Left kidney (tissue), 2 donors: ENCODE data around the gene FILIP1L. TPM values are rescaled to one million over a fixed set of nuclear protein-coding genes. Genes with fewer than 3 reads are reported as not detected.
A peak's percentile ranks its signal among the peaks of the same experiment; 100 is the strongest.
"Not testable (repeated sequence)": the region's sequence is repeated elsewhere in the genome, so short reads cannot be mapped to it uniquely, and the experiment has no call there.

ENCODE experiments used
- DNase-seq: peaks from one replicate; pipeline ENCODE4 v3.0.0-alpha.2; 2013
- polyA plus RNA-seq: library from polyadenylated mRNA; unstranded; fragments of 120-200 nt; gene quantifications from one replicate; pipeline ENCODE4 v1.2.1, GENCODE V29; 2013; ENCODE audit not compliant: insufficient read length

Gene FILIP1L
- polyA plus RNA-seq, 1 donor = 16.3 TPM

DNA sequence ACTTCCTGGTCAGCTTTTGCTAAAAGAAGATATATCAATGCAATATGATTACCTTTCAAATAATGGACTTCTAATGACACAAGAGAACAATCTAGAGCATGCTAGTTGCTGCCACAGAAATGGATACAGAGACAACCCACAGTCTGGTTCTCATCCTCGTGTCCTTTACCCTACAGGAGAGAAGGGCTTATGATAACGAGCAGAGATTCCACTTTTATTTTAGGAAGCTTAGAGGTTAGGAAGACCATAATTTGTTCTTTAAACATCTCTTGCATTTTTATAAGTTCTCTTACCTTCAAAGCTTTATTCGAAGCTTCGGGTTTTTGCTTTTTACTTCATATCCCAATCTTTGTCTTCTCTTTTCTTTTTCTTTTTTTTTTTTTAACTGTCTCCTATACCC lies 39.1 kb downstream of the FILIP1L start:
- no peak for DNase-seq

GRCh38 chr3:100073714-100074307 lies 40.5 kb downstream of the FILIP1L start:
- DNase-seq = no peak

DNA sequence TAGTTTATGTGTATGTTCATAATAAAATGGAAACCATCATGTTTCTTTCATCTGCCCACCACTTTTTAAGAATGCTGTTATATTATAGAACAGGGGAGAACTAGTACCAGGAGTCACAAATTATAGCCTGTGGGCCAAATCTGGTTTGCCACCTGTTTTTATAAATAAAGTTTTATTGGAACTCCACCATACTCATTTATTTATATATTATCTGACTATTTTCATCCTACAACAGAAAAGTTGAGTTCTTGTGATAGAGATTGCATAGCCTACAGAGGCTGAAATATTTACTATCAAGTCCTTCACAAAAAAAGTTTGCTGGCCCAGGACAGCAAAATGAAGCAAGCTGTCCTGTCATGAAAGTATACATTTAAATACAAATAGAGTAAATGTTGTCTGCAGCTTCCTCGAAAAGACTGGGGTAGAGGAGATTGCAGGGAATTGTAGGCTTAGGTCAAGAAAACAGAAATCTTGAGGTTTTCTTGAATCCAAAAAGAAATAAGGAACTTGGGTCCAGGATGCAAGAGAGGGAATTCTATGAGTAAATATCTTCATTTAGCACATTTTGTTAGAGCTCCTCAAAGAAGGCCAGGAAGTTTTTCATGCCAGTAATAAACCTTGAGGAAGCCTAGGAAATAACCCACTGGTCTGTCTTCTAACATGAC lies 41.1 kb downstream of the FILIP1L start:
- no peak for DNase-seq

GRCh38 chr3:100072326-100073048 lies 41.8 kb downstream of the FILIP1L start:
- DNase-seq = no peak

DNA sequence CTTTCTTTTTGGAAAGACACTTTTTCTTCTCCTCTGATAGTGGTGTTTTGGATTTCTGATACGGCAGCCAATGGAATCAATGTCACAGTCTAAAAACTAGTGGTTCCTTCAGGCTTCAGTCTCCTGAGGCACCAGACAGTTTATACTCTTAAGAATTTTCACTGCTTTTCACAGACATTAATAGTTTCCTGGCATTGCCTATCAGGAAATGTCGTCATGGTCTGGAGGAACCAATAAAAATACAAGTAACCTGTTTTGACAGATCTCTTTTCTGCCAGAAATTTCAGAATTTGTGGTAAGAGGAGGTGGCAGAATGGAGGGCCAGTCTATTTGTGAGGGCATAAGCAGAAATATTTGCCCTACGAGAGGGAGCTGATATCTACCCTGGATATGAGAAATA lies 44.8 kb downstream of the FILIP1L start:
- no peak for DNase-seq

- DNase-seq = peak; percentile 77
Observed at GRCh38 chr3:100068826-100069225, 45.5 kb downstream of the FILIP1L start.

DNA sequence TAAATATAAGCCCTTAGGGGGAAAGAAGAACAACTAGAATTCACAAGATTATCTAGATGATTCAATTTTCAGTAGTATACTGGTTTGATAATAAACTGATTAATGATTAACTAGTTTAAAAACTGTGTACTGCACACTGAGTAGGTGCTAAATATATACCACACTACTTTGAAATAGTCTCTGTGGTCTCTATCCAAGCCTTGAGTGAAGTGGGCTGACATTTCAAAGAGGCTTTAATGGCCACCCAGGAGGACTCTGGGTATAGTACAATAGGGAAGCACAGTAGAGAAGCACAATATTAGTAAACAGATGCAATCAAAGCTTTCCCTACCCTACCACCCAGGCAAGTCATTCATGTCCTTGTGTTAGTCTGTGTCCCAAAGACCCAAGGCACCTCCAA lies 46.7 kb downstream of the FILIP1L start:
- DNase-seq = no peak

GRCh38 chr3:100063929-100064461 lies 50.3 kb downstream of the FILIP1L start:
- no peak for DNase-seq

- DNase-seq = no peak
Observed at GRCh38 chr3:100062665-100063064, 51.6 kb downstream of the FILIP1L start.

- no peak for DNase-seq
Observed at GRCh38 chr3:100060685-100061484, 53.4 kb downstream of the FILIP1L start.

DNA sequence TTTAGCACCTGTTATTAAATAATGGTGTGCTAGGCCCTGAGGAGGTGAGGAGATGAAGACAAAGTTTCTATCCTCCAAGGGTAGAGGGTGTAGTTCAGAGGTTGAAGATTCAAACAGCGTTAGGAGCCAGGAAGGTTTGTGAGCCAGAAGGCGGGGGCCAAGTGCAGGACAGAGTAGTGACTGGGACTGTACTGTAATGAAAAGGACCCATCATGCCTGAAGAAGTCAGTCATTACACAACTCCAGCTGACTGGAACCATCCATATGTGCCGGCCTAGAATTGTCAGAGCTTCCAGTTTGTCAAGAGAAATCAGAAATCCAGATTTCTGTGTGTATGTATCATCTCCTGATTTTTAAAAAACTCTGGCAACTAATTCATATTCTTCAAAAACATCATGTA lies 54.8 kb downstream of the FILIP1L start:
- no peak for DNase-seq

DNA sequence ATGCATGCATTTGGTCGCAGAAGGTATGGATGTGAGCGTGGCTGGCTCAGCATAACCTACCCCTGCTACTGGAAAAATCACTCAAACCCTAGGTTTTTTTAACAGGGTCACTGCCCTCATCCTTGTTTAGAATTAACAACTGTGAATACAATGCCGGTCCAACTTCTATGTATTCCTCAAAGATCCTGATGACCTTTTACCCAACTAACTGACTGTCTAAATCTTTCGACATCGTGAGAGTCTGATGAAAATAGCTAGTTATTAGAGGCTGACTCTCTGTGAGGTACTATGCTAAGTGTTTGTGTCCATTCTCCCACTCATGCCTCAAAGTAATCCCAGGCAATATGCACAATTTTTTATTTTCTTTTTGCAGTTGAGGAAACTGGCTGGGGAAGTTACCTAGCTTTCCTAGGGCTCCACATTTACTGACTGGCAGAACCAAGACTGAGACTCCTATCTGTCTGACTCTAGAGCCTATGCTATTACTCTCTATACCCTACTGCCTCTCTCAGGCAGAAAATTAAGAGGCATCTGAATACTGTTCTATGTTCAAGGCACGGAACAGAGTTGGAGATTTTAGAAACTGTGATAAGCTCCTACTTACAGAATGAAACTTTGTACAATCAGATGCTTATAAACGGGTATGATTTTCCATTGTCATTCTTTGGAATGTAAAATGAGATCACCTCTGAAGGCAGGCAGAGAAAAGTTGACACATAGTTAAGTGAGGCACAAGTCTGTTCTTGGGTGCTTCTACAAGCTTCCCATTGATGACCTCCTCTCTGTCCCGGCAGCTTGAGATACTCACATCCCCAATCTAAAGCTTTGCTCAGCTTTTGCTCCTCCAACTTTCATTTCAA lies 56.4 kb downstream of the FILIP1L start:
- DNase-seq = no peak

DNA sequence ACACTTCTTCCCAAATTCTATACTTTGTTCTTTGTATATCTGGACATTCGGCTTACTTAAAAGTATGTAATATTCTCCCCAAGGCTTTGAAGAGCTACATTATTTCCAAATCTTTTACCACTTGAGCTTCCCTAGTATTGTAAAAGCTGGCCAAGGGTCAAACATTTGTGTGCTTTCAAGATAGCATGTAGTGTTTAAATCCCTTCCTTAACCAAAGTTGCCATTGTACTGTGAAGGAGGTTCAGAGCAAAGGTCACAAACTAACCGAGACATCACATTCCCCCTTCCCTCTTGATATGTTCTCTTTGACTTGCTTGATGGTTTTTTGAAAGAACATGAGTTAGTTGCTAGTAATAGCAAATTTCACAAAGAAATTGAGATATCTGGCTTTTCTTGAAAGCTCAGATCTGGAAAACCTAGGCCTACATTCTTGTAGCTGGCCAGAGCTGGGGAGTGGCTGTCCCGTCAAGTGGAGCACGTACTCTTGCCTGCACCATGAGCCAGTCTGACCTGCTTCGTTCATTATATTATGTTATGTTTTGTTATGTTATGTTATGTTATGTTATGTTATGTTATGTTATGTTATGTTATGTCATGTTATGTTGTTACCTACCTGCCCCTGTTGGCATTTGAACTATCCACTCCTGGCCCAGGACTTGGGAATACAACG lies 60.2 kb downstream of the FILIP1L start:
- no peak for DNase-seq

GRCh38 chr3:100051513-100051912 lies 62.8 kb downstream of the FILIP1L start:
- DNase-seq = not testable (repeated sequence)

DNA sequence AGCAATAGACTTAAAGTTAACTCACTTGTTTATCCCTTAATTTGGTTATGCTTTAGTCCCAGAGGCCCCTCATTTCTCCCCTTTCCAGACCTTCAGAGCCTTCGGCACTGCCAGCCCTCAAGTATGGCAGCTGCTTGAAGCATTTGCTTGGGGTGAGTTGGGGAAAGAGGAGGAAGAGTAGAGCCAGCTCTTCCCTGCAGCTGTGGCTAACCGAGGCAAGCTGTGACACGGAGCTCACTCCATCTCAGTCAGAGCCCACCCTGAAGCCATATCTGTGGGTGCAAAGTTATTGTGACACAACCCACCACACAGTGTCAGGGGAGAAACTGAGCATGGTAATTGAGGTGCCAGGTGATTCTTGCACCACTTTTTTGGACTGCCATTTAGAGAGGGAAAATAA lies 66.1 kb downstream of the FILIP1L start:
- DNase-seq = no peak

DNA sequence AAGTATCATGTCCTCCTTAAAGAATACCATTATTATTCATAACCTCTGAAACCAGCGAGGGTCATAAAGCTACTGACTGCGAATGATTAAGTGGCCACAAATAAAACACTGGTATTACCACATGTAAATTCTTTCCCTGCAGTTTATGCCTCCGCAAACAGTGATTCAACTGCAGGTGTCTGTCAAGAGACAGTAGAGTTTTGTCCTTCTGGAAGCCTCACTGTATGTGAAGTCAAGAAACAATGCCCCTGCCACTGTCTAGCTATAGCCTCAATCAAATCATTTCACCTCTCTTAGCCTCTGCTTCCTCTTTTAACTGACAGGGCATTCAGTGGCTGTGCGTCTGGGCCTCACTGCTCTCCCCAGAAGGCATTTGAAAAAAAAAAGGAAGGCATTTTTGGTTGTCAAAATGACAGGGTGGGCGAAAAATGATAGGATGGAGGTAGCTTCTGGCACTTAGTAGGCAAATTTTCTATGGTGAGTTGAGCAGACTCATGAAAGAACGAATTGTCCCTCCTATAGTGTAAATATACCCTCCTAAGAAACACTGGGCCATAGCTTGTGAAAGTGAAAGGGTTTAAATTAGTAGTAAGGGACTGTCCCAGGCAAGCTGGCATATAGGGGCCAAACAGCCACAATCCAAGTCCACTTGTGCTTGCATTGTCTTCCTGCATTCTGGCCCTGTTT lies 66.7 kb downstream of the FILIP1L start:
- DNase-seq = no peak

DNA sequence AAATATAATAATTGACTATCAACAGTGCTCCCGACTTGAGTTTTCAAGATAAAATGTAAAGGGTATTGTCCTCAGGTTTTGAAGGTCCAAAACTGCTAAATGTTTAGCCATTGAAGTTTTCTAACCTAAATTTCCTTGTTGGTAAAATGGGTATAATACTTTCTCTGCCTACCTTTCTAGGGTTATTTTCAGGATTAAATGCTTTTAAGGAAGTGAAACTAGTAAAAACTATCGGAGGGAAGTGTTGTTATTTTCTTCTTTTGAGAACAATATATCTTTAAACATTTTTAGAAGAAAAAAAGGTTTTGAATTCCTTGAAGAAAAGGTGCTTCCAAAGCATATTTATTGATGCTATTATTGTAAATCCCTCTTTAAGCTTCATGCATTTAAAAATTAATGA lies 67.3 kb downstream of the FILIP1L start:
- no peak for DNase-seq

DNA sequence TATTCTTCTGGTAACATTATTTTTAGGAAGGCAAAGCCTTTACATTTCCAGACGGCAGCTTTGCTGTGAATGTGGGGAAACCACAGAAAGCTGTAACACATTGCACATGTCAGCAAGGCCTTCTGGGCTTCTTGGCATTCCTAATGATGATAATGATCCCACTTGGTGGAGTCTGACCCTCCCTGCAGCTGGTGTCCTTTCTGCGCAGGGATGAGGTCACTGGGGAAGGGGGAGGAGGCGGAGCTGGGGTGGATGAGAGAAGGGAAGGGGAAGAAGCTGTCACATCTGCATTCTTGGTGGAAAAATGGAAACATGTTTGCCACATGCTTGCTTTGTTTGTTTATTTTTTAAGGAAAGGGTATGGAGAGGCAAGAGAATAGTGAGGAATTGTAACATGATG lies 68.6 kb downstream of the FILIP1L start:
- no peak for DNase-seq

DNA sequence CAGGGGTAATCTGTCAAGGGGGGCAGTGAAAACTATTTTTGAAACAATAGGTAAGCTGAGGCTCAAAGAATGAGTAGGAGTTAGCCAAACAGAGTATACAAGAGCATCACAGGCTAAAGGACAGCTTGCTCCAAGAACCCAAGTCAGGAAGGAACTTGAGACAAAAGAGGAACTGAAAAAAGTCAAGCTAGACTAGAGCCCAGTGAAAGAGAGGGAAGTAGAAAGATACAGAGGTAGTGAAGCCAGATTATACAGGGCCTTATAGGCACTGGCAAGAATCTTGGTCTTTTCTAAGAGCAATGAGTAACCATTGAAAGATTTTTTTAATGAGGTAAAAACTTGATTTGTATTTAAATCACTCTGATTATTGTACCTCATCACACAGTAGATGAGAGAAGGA lies 69.9 kb downstream of the FILIP1L start:
- DNase-seq = no peak

DNA sequence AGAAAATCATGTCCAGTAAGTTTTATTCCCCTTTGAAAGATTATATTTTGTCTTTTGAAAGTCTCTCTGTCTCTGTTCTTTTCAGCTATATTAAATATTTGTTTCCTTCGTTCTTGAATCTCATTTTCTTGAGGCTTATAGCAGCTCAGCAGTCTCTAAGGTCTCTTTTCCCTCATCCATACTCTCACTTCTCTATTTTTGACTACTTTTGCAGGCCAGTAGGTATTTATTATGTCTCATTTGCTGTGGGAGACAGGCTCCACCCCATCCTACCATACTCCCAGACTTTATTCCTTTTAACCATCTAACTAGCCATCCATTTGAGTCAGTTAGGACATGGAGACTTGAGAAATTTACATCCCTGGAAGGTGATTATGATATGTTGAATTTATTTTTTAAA lies 71.0 kb downstream of the FILIP1L start:
- DNase-seq = no peak
